Activated CD8-positive, alpha-beta memory T cell treated with anti-CD3 and anti-CD28 coated beads, Interleukin-2, amount 10 ng/mL, durations not matched to agents 7 days and 5 days (primary cell): ENCODE results near the gene KRTAP12-1. TPM values are rescaled to one million over a fixed set of nuclear protein-coding genes. Genes with fewer than 3 reads are reported as not detected.

Experiments used
- ATAC-seq: fragments of 150-1000 bp; cut with Tn5 transposase; one replicate; pipeline ENCODE4 v1.10.0; 2021; ENCODE audit warnings: moderate library complexity
- CTCF ChIA-PET: fragments of 350-600 bp; sonication (Branson Sonifier 250); formaldehyde crosslinking; loops from one replicate; lab custom pipeline; 2021; ENCODE audit warnings: antibody characterized with exemption; lab: Charles Lee
- DNase-seq: peaks from one replicate; pipeline ENCODE4 v3.0.0-alpha.2; 2020
- H3K27ac Mint-ChIP-seq: one replicate; pipeline ENCODE4 v1.8.0; 2021; ENCODE audit warnings: mild to moderate bottlenecking, mixed read lengths
- H3K27me3 Mint-ChIP-seq: one replicate; pipeline ENCODE4 v1.8.0; 2021; ENCODE audit warnings: mixed read lengths
- H3K36me3 Mint-ChIP-seq: one replicate; pipeline ENCODE4 v1.8.0; 2021; ENCODE audit warnings: mild to moderate bottlenecking, mixed read lengths
- H3K4me1 Mint-ChIP-seq: one replicate; pipeline ENCODE4 v1.8.0; 2021; ENCODE audit warnings: mixed read lengths
- H3K4me3 Mint-ChIP-seq: one replicate; pipeline ENCODE4 v1.8.0; 2021; ENCODE audit warnings: mild to moderate bottlenecking, moderate library complexity, mixed read lengths
- H3K9me3 Mint-ChIP-seq: one replicate; pipeline ENCODE4 v1.8.0; 2022; ENCODE audit warnings: low read depth, mixed read lengths
- total RNA-seq, 2 experiments: library from RNA; stranded (reverse); gene quantifications; one replicate each; pipeline ENCODE4 v1.2.3, GENCODE V29; 2021

KRTAP12-1 gene
- total RNA-seq, 2 experiments from 2014 or later, result not detected

- Mint-ChIP-seq H3K4me3 (no peak overlapping the region), H3K9me3 (peaks cover 20% of the 10 kb centered on the region), H3K27me3 (peaks cover 11% of the 10 kb centered on the region), H3K36me3 (peaks cover 7% of the 10 kb centered on the region), H3K4me1 (no peaks in the 10 kb centered on the region), H3K27ac (no peak overlapping the region)
- no peak for ATAC-seq
- DNase-seq, result no peak
- CTCF ChIA-PET, result no interaction called here
These were observed 45.5 kb downstream of the KRTAP12-1 start for GRCh38 chr21:44636209-44637017.

GRCh38 chr21:44632067-44632466, 49.9 kb downstream of the KRTAP12-1 start:
- DNase-seq (no peak), ATAC-seq (no peak)
- H3K36me3 Mint-ChIP-seq, result peaks cover 18% of the 10 kb centered on the region
- H3K4me1 Mint-ChIP-seq, result peaks cover 13% of the 10 kb centered on the region
- peaks cover 28% of the 10 kb centered on the region for H3K9me3 Mint-ChIP-seq
- H3K27me3 Mint-ChIP-seq, result peaks cover 9% of the 10 kb centered on the region
- H3K27ac Mint-ChIP-seq, result no peak overlapping the region
- no peak overlapping the region for H3K4me3 Mint-ChIP-seq
- CTCF ChIA-PET, result no interaction called here

Other genes starting within 250 kb of the KRTAP12-1 start
- 1 to 10 TPM; 2.3 to 3.9 TPM for gene LRRC3, start 226.7 kb downstream of the KRTAP12-1 start, total RNA-seq
- gene KRTAP10-1, start 142.0 kb downstream of the KRTAP12-1 start, total RNA-seq, result not detected
- gene KRTAP10-2, start 130.7 kb downstream of the KRTAP12-1 start, total RNA-seq, result not detected
- gene KRTAP10-3, start 123.4 kb downstream of the KRTAP12-1 start, total RNA-seq, result not detected
- gene KRTAP10-4, start 108.4 kb downstream of the KRTAP12-1 start, total RNA-seq, result not detected
- gene KRTAP10-5, start 101.6 kb downstream of the KRTAP12-1 start, total RNA-seq, result not detected
- gene KRTAP10-6, start 89.7 kb downstream of the KRTAP12-1 start, total RNA-seq, result not detected
- gene KRTAP10-7, start 81.6 kb downstream of the KRTAP12-1 start, total RNA-seq, result not detected
- gene KRTAP10-8, start 70.1 kb downstream of the KRTAP12-1 start, total RNA-seq, result not detected
- not detected for gene KRTAP10-9, start 55.1 kb downstream of the KRTAP12-1 start, total RNA-seq
- gene KRTAP10-10, start 44.8 kb downstream of the KRTAP12-1 start, total RNA-seq, result not detected
- gene KRTAP10-11, start 35.7 kb downstream of the KRTAP12-1 start, total RNA-seq, result not detected
- gene KRTAP12-4, start 27.5 kb downstream of the KRTAP12-1 start, total RNA-seq, result not detected
- gene KRTAP12-3, start 24.2 kb downstream of the KRTAP12-1 start, total RNA-seq, result not detected
- gene KRTAP12-2, start 15.2 kb downstream of the KRTAP12-1 start, total RNA-seq, result not detected
- gene KRTAP10-12, start 15.0 kb upstream of the KRTAP12-1 start, total RNA-seq, result not detected
- not detected for gene TSPEAR, start 29.4 kb upstream of the KRTAP12-1 start, total RNA-seq
- 100 to 1,000 TPM; 103 to 121 TPM for gene UBE2G2, start 119.7 kb upstream of the KRTAP12-1 start, total RNA-seq
- 10 to 100 TPM; 86.1 to 93.7 TPM for gene SUMO3, start 135.9 kb upstream of the KRTAP12-1 start, total RNA-seq
- 10 to 100 TPM; 46.0 to 49.9 TPM for gene PTTG1IP, start 191.5 kb upstream of the KRTAP12-1 start, total RNA-seq
- 100 to 1,000 TPM; 336 to 372 TPM for gene ITGB2, start 238.7 kb upstream of the KRTAP12-1 start, total RNA-seq